Karpas-422 (cell line): ENCODE data around the gene CNDP2. TPM values are rescaled to one million over a fixed set of nuclear protein-coding genes. Genes with fewer than 3 reads are reported as not detected.

ENCODE experiments used
- DNase-seq: peaks from one replicate; pipeline ENCODE4 v3.0.0-alpha.2; 2015
- H2AFZ ChIP-seq: fragments of 200-600 bp; sonication (generic); 2 replicates; pipeline ENCODE4 v1.6.1; 2014; ENCODE audit warnings: antibody characterized with exemption, low read length, mixed read lengths
- H3K27ac ChIP-seq: fragments of 200-600 bp; sonication (generic); 2 replicates; pipeline ENCODE4 v1.5.1; 2014; ENCODE audit warnings: mild to moderate bottlenecking, low read length, moderate library complexity
- H3K27me3 ChIP-seq: fragments of 200-600 bp; sonication (generic); 2 replicates; pipeline ENCODE4 v1.6.1; 2014; ENCODE audit warnings: low read length, mixed read lengths
- H3K36me3 ChIP-seq: fragments of 200-600 bp; sonication (generic); 2 replicates; pipeline ENCODE4 v1.6.1; 2014; ENCODE audit warnings: low read length, mixed read lengths; ENCODE audit not compliant: insufficient read depth
- H3K4me1 ChIP-seq: fragments of 200-600 bp; sonication (generic); 2 replicates; pipeline ENCODE4 v1.6.1; 2014; ENCODE audit warnings: mild to moderate bottlenecking, low read length, mixed read lengths
- H3K4me2 ChIP-seq: fragments of 200-600 bp; sonication (generic); 2 replicates; pipeline ENCODE4 v1.6.1; 2014; ENCODE audit warnings: low read length, low read depth, mild to moderate bottlenecking; ENCODE audit not compliant: poor library complexity, severe bottlenecking
- H3K4me3 ChIP-seq: fragments of 200-600 bp; sonication (generic); 2 replicates; pipeline ENCODE4 v1.5.1; 2014; ENCODE audit warnings: mild to moderate bottlenecking, antibody characterized with exemption, low read length, mixed read lengths
- H3K79me2 ChIP-seq: fragments of 200-600 bp; sonication (generic); 2 replicates; pipeline ENCODE4 v1.6.1; 2014; ENCODE audit warnings: mild to moderate bottlenecking, low read length, mixed read lengths
- H3K9ac ChIP-seq: fragments of 200-600 bp; sonication (generic); 2 replicates; pipeline ENCODE4 v1.6.0; 2014; ENCODE audit warnings: low read length
- H3K9me2 ChIP-seq: fragments of 200-600 bp; sonication (generic), shearing (Covaris generic); replicated peaks from 2 replicates; pipeline ENCODE4 v1.6.0; 2014; ENCODE audit warnings: mild to moderate bottlenecking, low read length, moderate library complexity; ENCODE audit not compliant: insufficient read depth
- H3K9me3 ChIP-seq: fragments of 300-700, 200-600 bp; sonication (generic); 2 replicates; pipeline ENCODE4 v1.6.1; 2014; ENCODE audit warnings: low read length, mixed read lengths
- H4K20me1 ChIP-seq: fragments of 200-600 bp; sonication (generic); 2 replicates; pipeline ENCODE4 v1.6.1; 2014; ENCODE audit warnings: mild to moderate bottlenecking, antibody characterized with exemption, low read length, low read depth; ENCODE audit not compliant: insufficient read depth
- total RNA-seq: library from RNA; depleted of rRNA; stranded (reverse); fragments of >200 nt; shearing (Covaris generic); gene quantifications from 2 replicates; pipeline ENCODE4 v1.2.3, GENCODE V29; 2014; ENCODE audit warnings: low replicate concordance

The CNDP2 gene
- total RNA-seq, 1 experiment from 2014 or later, result 137 TPM

DNA sequence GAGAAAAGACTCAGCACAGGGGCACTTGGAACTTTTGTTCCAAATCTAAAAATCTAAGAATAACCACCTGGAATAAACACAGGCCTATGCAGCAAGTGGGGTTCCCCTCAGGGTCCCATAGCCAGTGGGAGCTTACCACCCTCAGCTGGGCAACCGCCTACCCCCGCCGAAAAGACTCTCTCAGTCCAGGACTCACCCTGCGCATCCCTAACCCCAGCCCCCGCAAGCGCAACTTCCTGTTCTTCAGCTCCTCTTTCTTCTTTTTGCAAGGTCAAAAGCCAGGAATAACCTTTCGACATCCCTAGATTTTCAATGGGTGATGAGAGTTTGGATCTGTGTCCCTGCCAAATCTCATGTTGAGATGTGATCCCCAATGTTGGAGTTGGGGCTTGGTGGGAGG lies 51.7 kb downstream of the CNDP2 start:
- Histone ChIP-seq H3K4me3 (no peak overlapping the region), H2AFZ (no peak overlapping the region), H4K20me1 (no peaks in the 10 kb centered on the region), H3K4me2 (no peak overlapping the region), H3K27me3 (no peaks in the 10 kb centered on the region; the same call in 1 of the 2 replicates), H3K36me3 (no peaks in the 10 kb centered on the region), H3K9ac (no peak overlapping the region), H3K4me1 (no peaks in the 10 kb centered on the region), H3K79me2 (no peaks in the 10 kb centered on the region), H3K27ac (no peak overlapping the region), H3K9me2 (no peaks in the 10 kb centered on the region), H3K9me3 (peaks cover 6% of the 10 kb centered on the region)
- no peak for DNase-seq

- H3K4me2 ChIP-seq, result no peak overlapping the region
- no peak for DNase-seq
- H3K27ac ChIP-seq, result no peak overlapping the region
- H3K9me3 ChIP-seq, result peaks cover 6% of the 10 kb centered on the region
- no peaks in the 10 kb centered on the region for H3K9me2 ChIP-seq
- no peak overlapping the region for H3K9ac ChIP-seq
- H3K27me3 ChIP-seq, result no peaks in the 10 kb centered on the region; the same call in 1 of the 2 replicates
- no peaks in the 10 kb centered on the region for H3K79me2 ChIP-seq
- H2AFZ ChIP-seq, result no peak overlapping the region
- no peaks in the 10 kb centered on the region for H4K20me1 ChIP-seq
- no peak overlapping the region for H3K4me3 ChIP-seq
- no peaks in the 10 kb centered on the region for H3K4me1 ChIP-seq
- H3K36me3 ChIP-seq, result no peaks in the 10 kb centered on the region
Observed at GRCh38 chr18:74549591-74550104, 53.5 kb downstream of the CNDP2 start.

DNA sequence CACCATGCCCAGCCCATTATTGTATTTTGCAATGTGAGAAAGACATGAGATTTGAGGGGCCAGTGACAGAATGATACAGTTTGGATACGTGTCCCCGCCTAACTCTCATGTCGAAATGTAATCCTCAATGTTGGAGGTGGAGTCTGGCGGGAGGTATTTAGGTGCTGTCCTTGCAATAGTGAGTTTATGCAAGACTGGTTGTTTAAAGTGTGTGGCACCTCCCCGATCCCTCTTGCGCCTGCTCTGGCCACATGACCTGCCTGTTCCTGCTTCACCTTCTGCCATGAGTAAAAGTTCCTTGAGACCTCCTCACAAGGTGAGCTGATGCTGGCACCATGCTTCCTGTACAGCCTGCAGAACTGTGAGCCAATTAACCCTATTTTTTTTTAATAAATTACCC lies 54.7 kb downstream of the CNDP2 start:
- Histone ChIP-seq H3K4me3 (no peak overlapping the region), H3K9ac (no peak overlapping the region), H4K20me1 (no peaks in the 10 kb centered on the region), H3K9me2 (no peaks in the 10 kb centered on the region), H3K4me2 (no peak overlapping the region), H3K9me3 (peaks cover 6% of the 10 kb centered on the region), H3K79me2 (no peaks in the 10 kb centered on the region), H3K36me3 (no peaks in the 10 kb centered on the region), H3K4me1 (no peaks in the 10 kb centered on the region), H3K27me3 (no peaks in the 10 kb centered on the region; the same call in 1 of the 2 replicates), H2AFZ (no peak overlapping the region), H3K27ac (no peak overlapping the region)
- DNase-seq, result no peak

DNA sequence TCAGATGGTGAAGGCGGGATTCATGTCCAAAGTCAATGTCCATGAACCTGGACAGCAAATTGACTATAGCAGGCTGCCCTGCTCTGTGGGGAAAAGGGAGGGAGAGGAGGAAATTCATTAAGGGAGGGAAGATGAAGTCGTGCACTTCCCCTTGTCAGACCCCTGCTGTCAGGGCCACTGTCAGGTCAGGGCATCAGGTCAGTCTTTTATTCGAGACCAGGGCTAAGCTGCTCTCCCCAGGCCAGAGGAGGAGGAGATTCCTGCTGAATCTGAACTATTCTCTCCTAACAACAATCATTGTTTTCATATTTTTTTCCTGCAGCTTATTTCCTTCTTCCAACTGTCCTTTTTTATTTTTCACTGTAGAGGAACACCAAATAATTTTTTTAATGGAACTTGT lies 55.3 kb downstream of the CNDP2 start:
- Histone ChIP-seq H3K4me1 (no peaks in the 10 kb centered on the region), H3K9ac (no peak overlapping the region), H3K9me2 (no peaks in the 10 kb centered on the region), H3K27ac (no peak overlapping the region), H2AFZ (no peak overlapping the region), H3K4me2 (no peak overlapping the region), H3K27me3 (no peaks in the 10 kb centered on the region; the same call in 1 of the 2 replicates), H3K9me3 (peaks cover 6% of the 10 kb centered on the region), H3K79me2 (no peaks in the 10 kb centered on the region), H3K4me3 (no peak overlapping the region), H4K20me1 (no peaks in the 10 kb centered on the region; the same call in 1 of the 2 replicates), H3K36me3 (no peaks in the 10 kb centered on the region)
- DNase-seq, result no peak

DNA sequence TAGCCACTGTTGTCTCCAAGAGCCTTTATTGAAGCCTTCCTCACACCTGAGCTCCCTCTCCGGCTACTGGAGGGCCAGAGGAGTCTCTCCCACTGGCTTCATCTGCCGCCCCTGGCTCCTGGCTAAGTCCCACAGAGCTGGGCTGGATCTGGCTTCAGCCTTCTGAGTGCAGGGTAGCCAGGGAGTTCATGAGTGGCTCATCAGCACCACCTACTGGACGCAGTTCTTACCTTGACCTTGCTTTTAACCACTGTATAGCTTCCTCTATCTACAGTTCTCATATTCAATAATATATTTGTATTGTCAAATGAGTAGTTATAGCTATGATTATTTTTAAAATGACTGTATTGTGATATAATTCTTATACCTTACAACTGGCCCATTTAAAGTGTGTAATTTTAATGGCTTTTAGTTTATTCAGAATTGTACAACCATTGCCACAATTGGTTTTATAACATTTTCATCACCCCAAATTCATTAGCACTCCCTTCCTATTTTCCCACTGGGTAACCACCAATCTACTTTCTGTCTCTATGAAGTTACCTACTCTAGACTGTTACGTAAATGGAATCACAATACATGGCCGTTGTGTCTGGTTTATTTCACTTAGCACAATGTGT lies 55.9 kb downstream of the CNDP2 start:
- Histone ChIP-seq H3K4me3 (no peak overlapping the region), H3K4me2 (no peak overlapping the region), H3K9me2 (no peaks in the 10 kb centered on the region), H4K20me1 (no peaks in the 10 kb centered on the region; the same call in 1 of the 2 replicates), H3K9me3 (peaks cover 6% of the 10 kb centered on the region), H3K27me3 (no peaks in the 10 kb centered on the region; the same call in 1 of the 2 replicates), H3K9ac (no peak overlapping the region), H3K79me2 (no peaks in the 10 kb centered on the region), H2AFZ (no peak overlapping the region), H3K4me1 (no peaks in the 10 kb centered on the region), H3K27ac (no peak overlapping the region), H3K36me3 (no peaks in the 10 kb centered on the region)
- DNase-seq, result peak; percentile 96

GRCh38 chr18:74556126-74556525 lies 60.0 kb downstream of the CNDP2 start:
- Histone ChIP-seq H3K79me2 (no peaks in the 10 kb centered on the region), H3K4me3 (no peak overlapping the region), H3K4me1 (no peaks in the 10 kb centered on the region), H3K4me2 (no peak overlapping the region), H3K36me3 (no peaks in the 10 kb centered on the region), H3K9ac (no peak overlapping the region), H3K9me2 (no peaks in the 10 kb centered on the region), H2AFZ (no peak overlapping the region), H4K20me1 (no peaks in the 10 kb centered on the region; the same call in 1 of the 2 replicates), H3K27ac (no peak overlapping the region), H3K27me3 (no peaks in the 10 kb centered on the region), H3K9me3 (no peaks in the 10 kb centered on the region)
- no peak for DNase-seq

DNA sequence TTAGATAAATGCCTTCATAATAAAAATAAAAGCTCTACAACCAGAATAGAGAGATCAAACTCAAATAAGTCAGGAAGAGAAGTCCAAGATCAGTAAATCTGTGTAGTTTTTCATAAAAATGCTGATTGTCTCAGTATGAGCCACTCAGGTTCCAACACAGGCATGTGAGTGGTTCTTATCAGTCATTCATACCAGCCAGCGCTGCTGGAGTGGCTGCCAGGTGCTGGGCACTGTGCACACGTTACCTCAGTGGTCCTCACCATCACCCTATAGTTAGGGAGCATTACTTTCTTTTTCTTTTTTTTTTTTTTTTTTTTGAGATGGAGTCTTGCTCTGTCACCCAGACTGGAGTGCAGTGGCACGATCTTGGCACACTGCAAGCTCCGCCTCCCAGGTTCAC lies 61.9 kb downstream of the CNDP2 start:
- H3K9me3 ChIP-seq, result no peaks in the 10 kb centered on the region
- no peak overlapping the region for H3K9ac ChIP-seq
- no peaks in the 10 kb centered on the region for H3K4me1 ChIP-seq
- no peak overlapping the region for H3K4me3 ChIP-seq
- H3K36me3 ChIP-seq, result no peaks in the 10 kb centered on the region
- no peak overlapping the region for H3K4me2 ChIP-seq
- H4K20me1 ChIP-seq, result no peaks in the 10 kb centered on the region; the same call in 1 of the 2 replicates
- no peak overlapping the region for H2AFZ ChIP-seq
- H3K27ac ChIP-seq, result no peak overlapping the region
- DNase-seq, result no peak
- no peaks in the 10 kb centered on the region for H3K27me3 ChIP-seq
- no peaks in the 10 kb centered on the region for H3K79me2 ChIP-seq
- no peaks in the 10 kb centered on the region for H3K9me2 ChIP-seq

GRCh38 chr18:74562131-74562730 lies 66.1 kb downstream of the CNDP2 start:
- Histone ChIP-seq H3K4me2 (no peak overlapping the region), H3K9me2 (no peaks in the 10 kb centered on the region), H3K27ac (no peak overlapping the region), H3K9me3 (no peaks in the 10 kb centered on the region), H3K4me3 (no peak overlapping the region), H2AFZ (no peak overlapping the region), H3K9ac (no peak overlapping the region), H3K27me3 (no peaks in the 10 kb centered on the region), H3K4me1 (no peaks in the 10 kb centered on the region), H3K79me2 (no peaks in the 10 kb centered on the region), H3K36me3 (no peaks in the 10 kb centered on the region), H4K20me1 (no peaks in the 10 kb centered on the region)
- no peak for DNase-seq
